ENCODE data around the gene FOXO6.

- TF ChIP-seq EZH2 (IDR thresholded peaks at IDR 0.05; ENCODE audit: low read length, missing control alignments) (no peak), CTCF (conservative IDR thresholded peaks at IDR 0.05 in 1 of 2, IDR thresholded peaks at IDR 0.05 in 1 of 2; ENCODE audit: low read depth in 1 of 2, low read length in 2 of 2) (no peak)
Measured at GRCh38 chr1:41428738-41429640, 67.8 kb downstream of the FOXO6 start.

Measured in fibroblast of lung (primary cell).